MV-4-11 (cell line): ENCODE measurements around the gene CCDC88C.

Source experiments
- DNase-seq: peaks from one replicate; lab custom pipeline; 2025; lab: John Stamatoyannopoulos, UW

The CCDC88C gene

GRCh38 chr14:91399868-91400640 lies 17.6 kb downstream of the CCDC88C start:
- no peak for DNase-seq

GRCh38 chr14:91398707-91399106 lies 18.9 kb downstream of the CCDC88C start:
- no peak for DNase-seq

- DNase-seq = no peak
Measured at GRCh38 chr14:91397965-91398591, 19.5 kb downstream of the CCDC88C start.

- DNase-seq = no peak
Measured at GRCh38 chr14:91396959-91397815, 20.4 kb downstream of the CCDC88C start.

GRCh38 chr14:91396013-91396660 lies 21.5 kb downstream of the CCDC88C start:
- DNase-seq = peak; percentile 63

- DNase-seq = no peak
Measured at GRCh38 chr14:91395466-91395865, 22.2 kb downstream of the CCDC88C start.

- no peak for DNase-seq
Measured at GRCh38 chr14:91394105-91395081, 23.2 kb downstream of the CCDC88C start.

- DNase-seq = peak; percentile 18
Measured at GRCh38 chr14:91392623-91393303, 24.9 kb downstream of the CCDC88C start.

GRCh38 chr14:91390165-91390778 lies 27.3 kb downstream of the CCDC88C start:
- DNase-seq = no peak

GRCh38 chr14:91389150-91389549 lies 28.5 kb downstream of the CCDC88C start:
- DNase-seq = no peak

- DNase-seq = peak; percentile 93
Measured at GRCh38 chr14:91388551-91388975, 29.1 kb downstream of the CCDC88C start.

GRCh38 chr14:91387951-91388381 lies 29.7 kb downstream of the CCDC88C start:
- no peak for DNase-seq

- DNase-seq = no peak
Measured at GRCh38 chr14:91387169-91387835, 30.3 kb downstream of the CCDC88C start.

GRCh38 chr14:91385697-91386096 lies 31.9 kb downstream of the CCDC88C start:
- DNase-seq = no peak

- no peak for DNase-seq
Measured at GRCh38 chr14:91385224-91385623, 32.4 kb downstream of the CCDC88C start.

GRCh38 chr14:91383439-91383838 lies 34.2 kb downstream of the CCDC88C start:
- no peak for DNase-seq

- DNase-seq = no peak
Measured at GRCh38 chr14:91381801-91382670, 35.6 kb downstream of the CCDC88C start.
